Lung (tissue), 12 donors: ENCODE results near the gene ADGRG6. TPM values are rescaled to one million over a fixed set of nuclear protein-coding genes. Genes with fewer than 3 reads are reported as not detected.

Experiments
- ATAC-seq: fragments of 200-7000 bp; cut with Tn5 transposase; one replicate; pipeline ENCODE4 v1.9.1; 2020; ENCODE audit warnings: moderate number of reproducible peaks; ENCODE audit not compliant: insufficient read depth, low FRiP score
- DNase-seq, 3 donors: peaks; one replicate each; pipeline ENCODE4 v3.0.0-alpha.2; 2013 to 2017
- H3K27ac ChIP-seq, 2 donors: one replicate each; pipeline ENCODE4 v1.5.1; 2013; ENCODE audit warnings: mild to moderate bottlenecking in 2 of 2, moderate library complexity in 2 of 2, control low read depth in 1 of 2, inconsistent platforms in 1 of 2, low read depth in 1 of 2, low read length in 1 of 2
- H3K27me3 ChIP-seq, 3 donors: one replicate each; pipeline ENCODE4 v1.5.1; 2013; ENCODE audit warnings: low read length in 2 of 3; ENCODE audit not compliant: control insufficient read depth in 3 of 3, insufficient read depth in 3 of 3
- H3K36me3 ChIP-seq, 4 donors: one replicate each; pipeline ENCODE4 v1.5.1; 2013; ENCODE audit warnings: low read length in 4 of 4, mild to moderate bottlenecking in 1 of 4, moderate library complexity in 1 of 4; ENCODE audit not compliant: control insufficient read depth in 4 of 4, insufficient read depth in 4 of 4
- H3K4me1 ChIP-seq, 5 donors: one replicate each; pipeline ENCODE4 v1.5.1; 2013; ENCODE audit warnings: low read length in 5 of 5, mild to moderate bottlenecking in 2 of 5, moderate library complexity in 1 of 5; ENCODE audit not compliant: control insufficient read depth in 5 of 5, insufficient read depth in 5 of 5
- H3K4me3 ChIP-seq: one replicate; pipeline ENCODE4 v1.5.1; 2013; ENCODE audit warnings: mild to moderate bottlenecking, control low read depth, moderate library complexity
- H3K9ac ChIP-seq, 2 donors: one replicate each; pipeline ENCODE4 v1.5.1; 2013; ENCODE audit warnings: low read length in 2 of 2, control low read depth in 1 of 2; ENCODE audit not compliant: insufficient read depth in 1 of 2
- H3K9me3 ChIP-seq, 4 donors: one replicate each; pipeline ENCODE4 v1.5.1; 2013; ENCODE audit warnings: low read length in 3 of 4, mild to moderate bottlenecking in 1 of 4, moderate library complexity in 1 of 4; ENCODE audit not compliant: control insufficient read depth in 4 of 4, insufficient read depth in 3 of 4
- CTCF ChIP-seq: IDR thresholded peaks from 2 replicates; pipeline ENCODE4 v1.5.1; 2012; ENCODE audit warnings: mild to moderate bottlenecking; ENCODE audit errors: control extremely low read depth, extremely low read depth
- whole genome bisulfite sequencing, 2 donors: extraction: QIAGEN DNeasy Blood & Tissue Kit; methylation state at CpG; one replicate each; pipeline ENCODE4 v1.1.7; 2013; 5-methylcytosine and 5-hydroxymethylcytosine counted together
- polyA plus RNA-seq, 2 donors: library from polyadenylated mRNA; stranded (reverse); fragments of 200-250 nt; gene quantifications; one replicate each; pipeline ENCODE4 v1.2.1, GENCODE V29; 2013
- total RNA-seq, 2 donors: library from RNA; depleted of rRNA in 1 of 2; stranded (reverse); fragments of >200 nt in 1 of 2; gene quantifications; one replicate each; pipeline ENCODE4 v1.2.1, GENCODE V29; 2014 to 2021
- donor health status: control.
- donor health status: control.
- donor health status: Bipolar disorder and iron deficiency.
- donor health status: healthy.
- donor health status: DM: yes; HTN: yes; CAD: no.

Gene ADGRG6
- total and polyA plus RNA-seq, 4 donors, result 6.4 to 177 (median 12.9) TPM

- no peak for TF ChIP-seq CTCF
- Histone ChIP-seq H3K9me3 (peaks cover 0 to 2% (median 0%) of the 10 kb centered on the region in 4 donors), H3K27ac (no peak overlapping the region), H3K27me3 (no peaks in the 10 kb centered on the region), H3K4me1 (peaks cover 0 to 45% (median 7%) of the 10 kb centered on the region in 5 donors), H3K4me3 (no peak overlapping the region), H3K36me3 (peaks cover 0 to 29% (median 13%) of the 10 kb centered on the region in 4 donors), H3K9ac (no peak overlapping the region)
- 90 to 96% methylated on average over 3 of the region's 3 CpGs for WGBS, 2 donors
- ATAC-seq (no peak), DNase-seq (peak in 1 of 3 donors; percentile 41)
Measured at GRCh38 chr6:142441716-142442115, 139.9 kb downstream of the ADGRG6 start.

DNA sequence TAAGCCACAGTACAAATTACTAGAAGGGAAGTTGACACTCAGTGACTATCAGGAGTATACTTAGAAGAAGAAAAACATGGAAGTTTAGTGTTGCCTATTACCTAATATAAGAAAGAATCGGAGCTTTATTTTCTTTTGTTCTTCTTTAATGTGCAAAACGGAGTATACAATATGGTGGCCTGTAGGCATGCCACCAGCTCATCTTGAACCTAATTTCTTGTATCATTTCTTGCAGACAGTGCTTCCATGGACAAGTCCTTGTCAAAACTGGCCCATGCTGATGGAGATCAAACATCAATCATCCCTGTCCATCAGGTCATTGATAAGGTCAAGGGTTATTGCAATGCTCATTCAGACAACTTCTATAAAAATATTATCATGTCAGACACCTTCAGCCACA lies 141.3 kb downstream of the ADGRG6 start:
- peaks cover 0 to 2% (median 0%) of the 10 kb centered on the region in 4 donors for H3K9me3 ChIP-seq
- TF ChIP-seq CTCF, result no peak
- H3K4me1 ChIP-seq, result peaks cover 0 to 49% (median 7%) of the 10 kb centered on the region in 5 donors
- no peak overlapping the region for H3K9ac ChIP-seq
- 97 to 99% methylated on average over 2 of the region's 2 CpGs for WGBS, 2 donors
- no peak overlapping the region for H3K27ac ChIP-seq
- H3K36me3 ChIP-seq, result peaks cover 0 to 29% (median 15%) of the 10 kb centered on the region in 4 donors
- H3K4me3 ChIP-seq, result no peak overlapping the region
- DNase-seq, result no peak
- no peaks in the 10 kb centered on the region for H3K27me3 ChIP-seq
- ATAC-seq, result no peak

DNA sequence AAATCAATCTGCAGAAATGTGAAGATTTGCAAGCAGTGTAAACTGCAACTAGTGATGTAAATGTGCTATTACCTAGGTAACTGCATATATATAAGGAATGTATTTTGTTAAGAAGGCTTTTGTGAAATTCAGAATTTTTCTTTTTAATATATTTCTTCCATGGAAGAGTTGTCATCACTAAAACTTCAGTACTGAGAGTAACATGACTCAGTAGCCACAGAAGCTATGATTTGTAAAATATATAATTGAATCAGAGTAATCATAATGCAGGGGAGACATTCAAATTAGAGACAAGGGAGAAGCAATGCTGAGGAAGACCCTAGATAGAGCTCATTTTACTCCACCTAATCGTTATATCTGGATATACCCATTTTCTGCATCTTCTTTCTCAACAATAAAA lies 141.7 kb downstream of the ADGRG6 start:
- Histone ChIP-seq H3K27me3 (no peaks in the 10 kb centered on the region), H3K9me3 (peaks cover 0 to 2% (median 0%) of the 10 kb centered on the region in 4 donors), H3K9ac (no peak overlapping the region), H3K4me3 (no peak overlapping the region), H3K4me1 (peaks cover 0 to 49% (median 7%) of the 10 kb centered on the region in 5 donors), H3K36me3 (peaks cover 0 to 33% (median 16%) of the 10 kb centered on the region in 4 donors), H3K27ac (no peak overlapping the region)
- TF ChIP-seq CTCF, result no peak
- WGBS, 2 donors, result 88 to 91% methylated on average over 1 of the region's 1 CpG
- DNase-seq, result no peak
- no peak for ATAC-seq

GRCh38 chr6:142444376-142444775 lies 142.6 kb downstream of the ADGRG6 start:
- DNase-seq, result peak in 2 of 3 donors; percentile 86 to 90
- H3K36me3 ChIP-seq, result peaks cover 0 to 29% (median 12%) of the 10 kb centered on the region in 4 donors

More at GRCh38 chr6:142444376-142444775, 142.6 kb downstream of the ADGRG6 start:
- peaks cover 0 to 2% (median 0%) of the 10 kb centered on the region in 4 donors for H3K9me3 ChIP-seq
- no peak overlapping the region for H3K4me3 ChIP-seq
- H3K4me1 ChIP-seq, result peaks cover 0 to 49% (median 7%) of the 10 kb centered on the region in 5 donors
- no peak for ATAC-seq
- no peaks in the 10 kb centered on the region for H3K27me3 ChIP-seq
- H3K27ac ChIP-seq, result no peak overlapping the region
- peak overlapping the region in 1 of 2 donors; percentile 26 for H3K9ac ChIP-seq
- no peak for TF ChIP-seq CTCF
- WGBS, 2 donors, result 78 to 86% methylated on average over 1 of the region's 1 CpG
